ENCODE data around the gene IRF9. TPM values are rescaled to one million over a fixed set of nuclear protein-coding genes. Genes with fewer than 3 reads are reported as not detected.

IRF9 gene
- total RNA-seq, 4 donors from 2014 or later = 61.3 to 80.1 (median 68.1) TPM

GRCh38 chr14:24177041-24177825 is 16.2 kb downstream of the IRF9 start:
- Histone ChIP-seq H3K27me3 (no peaks in the 10 kb centered on the region), H3K4me3 (no peak overlapping the region), H3K36me3 (peaks cover 0 to 60% of the 10 kb centered on the region in 2 donors), H3K4me1 (peaks cover 0 to 20% (median 4%) of the 10 kb centered on the region in 3 donors), H3K9me3 (no peaks in the 10 kb centered on the region), H3K27ac (no peak overlapping the region)
- 60% methylated on average over 2 of the region's 12 CpGs; no CpG with 5 or more reads in 1 of the 2 donors for WGBS, 2 donors (ENCODE audit: low coverage in 1 of 2)
- ATAC-seq = no peak
- TF ChIP-seq EP300 (IDR thresholded peaks at IDR 0.05) (no peak), POLR2A (IDR thresholded peaks at IDR 0.05) (no peak), POLR2AphosphoS5 (IDR thresholded peaks at IDR 0.05) (no peak), CTCF (IDR thresholded peaks at IDR 0.05) (no peak)

- H3K9me3 ChIP-seq = no peaks in the 10 kb centered on the region
- no peak for ATAC-seq
- H3K4me1 ChIP-seq = peaks cover 0 to 14% (median 4%) of the 10 kb centered on the region in 3 donors
- no peak for TF ChIP-seq EP300 (IDR thresholded peaks at IDR 0.05)
- no peak for TF ChIP-seq POLR2AphosphoS5 (IDR thresholded peaks at IDR 0.05)
- TF ChIP-seq CTCF (IDR thresholded peaks at IDR 0.05) = no peak
- TF ChIP-seq POLR2A (IDR thresholded peaks at IDR 0.05) = no peak
- 91% methylated on average over 5 of the region's 14 CpGs; no CpG with 5 or more reads in 1 of the 2 donors for WGBS, 2 donors (ENCODE audit: low coverage in 1 of 2)
- H3K27me3 ChIP-seq = no peaks in the 10 kb centered on the region
- no peak overlapping the region for H3K4me3 ChIP-seq
- no peak overlapping the region for H3K27ac ChIP-seq
- H3K36me3 ChIP-seq = peaks cover 0 to 67% of the 10 kb centered on the region in 2 donors
Observed at GRCh38 chr14:24177891-24178290, 16.8 kb downstream of the IRF9 start.

GRCh38 chr14:24178399-24179178 is 17.5 kb downstream of the IRF9 start:
- no peak for ATAC-seq
- Histone ChIP-seq H3K36me3 (peaks cover 0 to 74% of the 10 kb centered on the region in 2 donors), H3K4me1 (peaks cover 0 to 14% (median 4%) of the 10 kb centered on the region in 3 donors), H3K4me3 (no peak overlapping the region), H3K27ac (peak overlapping the region in 3 of 4 donors; percentile 69 to 74 (median 74)), H3K9me3 (no peaks in the 10 kb centered on the region), H3K27me3 (no peaks in the 10 kb centered on the region)
- TF ChIP-seq CTCF (IDR thresholded peaks at IDR 0.05) (no peak), POLR2A (IDR thresholded peaks at IDR 0.05) (no peak), EP300 (IDR thresholded peaks at IDR 0.05) (no peak), POLR2AphosphoS5 (IDR thresholded peaks at IDR 0.05) (no peak)
- WGBS, 2 donors (ENCODE audit: low coverage in 1 of 2) = 80 to 100% methylated on average over 1 of the region's 12 CpGs

GRCh38 chr14:24179294-24179960 is 18.4 kb downstream of the IRF9 start:
- no peak for ATAC-seq
- Histone ChIP-seq H3K27ac (peak overlapping the region; percentile 26 to 74 (median 72)), H3K36me3 (peaks cover 0 to 82% of the 10 kb centered on the region in 2 donors), H3K9me3 (no peaks in the 10 kb centered on the region), H3K4me1 (peaks cover 0 to 14% (median 4%) of the 10 kb centered on the region in 3 donors), H3K4me3 (no peak overlapping the region), H3K27me3 (no peaks in the 10 kb centered on the region)
- TF ChIP-seq POLR2A (IDR thresholded peaks at IDR 0.05) (no peak), CTCF (IDR thresholded peaks at IDR 0.05) (no peak), EP300 (IDR thresholded peaks at IDR 0.05) (no peak), POLR2AphosphoS5 (IDR thresholded peaks at IDR 0.05) (no peak)
- 79% methylated on average over 4 of the region's 14 CpGs; no CpG with 5 or more reads in 1 of the 2 donors for WGBS, 2 donors (ENCODE audit: low coverage in 1 of 2)
